HPDE6-E6E7 (cell line): ENCODE measurements around the gene GIT2.
"Not testable (repeated sequence)": the region's sequence is repeated elsewhere in the genome, so short reads cannot be mapped to it uniquely, and the experiment has no call there.

Experiments used
- DNase-seq: peaks from one replicate; pipeline ENCODE4 v3.0.0; 2011; ENCODE audit warnings: missing footprints; ENCODE audit errors: extremely low spot score

GIT2 gene

DNA sequence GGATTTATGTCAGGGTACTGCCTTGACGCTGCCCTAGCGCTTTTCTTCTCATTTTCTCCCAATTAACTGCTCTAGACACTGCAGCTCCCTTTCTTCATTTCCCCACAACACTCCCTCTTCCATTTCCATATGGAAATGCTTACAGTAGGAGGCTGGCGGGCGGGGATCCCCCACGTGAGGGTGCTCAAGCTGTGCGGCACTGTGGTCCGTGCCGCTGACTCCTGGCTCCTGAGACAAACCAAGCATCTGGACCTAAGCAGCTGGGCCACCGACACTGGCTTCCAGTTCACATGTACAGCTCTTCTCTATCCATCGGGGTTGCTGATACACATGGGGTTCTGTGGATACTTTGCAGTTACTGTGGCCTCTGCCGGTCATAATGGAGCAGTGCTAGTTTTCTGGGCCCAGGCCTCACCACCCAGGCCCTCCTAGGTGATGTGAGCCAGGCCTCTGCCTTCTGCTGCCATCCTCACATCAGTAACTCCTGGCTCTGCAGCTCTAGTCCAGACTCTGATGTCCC is 75.8 kb downstream of the GIT2 start:
- no peak for DNase-seq

DNA sequence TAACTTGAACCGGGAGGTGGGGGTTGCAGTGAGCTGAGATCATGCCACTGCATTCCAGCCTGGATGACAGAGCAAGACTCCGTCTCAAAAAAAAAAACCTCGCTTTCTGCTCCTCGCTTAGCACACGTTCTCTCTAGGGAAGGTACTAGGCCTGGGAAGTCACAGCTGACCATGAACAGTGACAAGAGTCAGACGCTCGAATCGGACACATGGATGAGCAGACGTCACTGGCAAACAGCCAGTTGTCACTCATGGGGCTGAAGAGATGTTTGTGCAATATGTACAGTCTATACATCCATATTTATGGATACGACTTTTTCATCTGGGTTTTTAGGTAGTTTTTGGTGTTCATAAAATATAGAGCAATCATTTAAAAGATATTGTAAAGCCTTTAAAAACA is 76.7 kb downstream of the GIT2 start:
- no peak for DNase-seq

DNA sequence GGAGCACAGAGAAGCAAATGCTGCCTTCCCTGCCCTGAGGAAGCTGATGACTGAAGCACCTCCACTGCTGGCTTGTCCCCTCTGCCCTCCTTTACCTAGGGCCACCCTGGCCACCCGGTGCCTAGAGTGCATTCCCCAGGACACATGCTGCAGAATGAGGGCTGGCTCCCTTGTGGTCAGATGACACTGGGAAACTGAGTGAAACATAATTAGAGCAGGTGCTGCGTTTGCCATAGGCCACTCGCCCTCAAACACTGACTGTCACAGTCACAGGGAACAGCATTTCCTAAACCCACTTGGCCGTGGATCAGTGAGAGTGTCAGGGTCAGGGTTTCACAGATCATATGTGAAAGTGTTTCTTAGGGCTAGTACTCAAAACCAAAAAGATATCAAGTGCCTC is 80.1 kb downstream of the GIT2 start:
- no peak for DNase-seq

DNA sequence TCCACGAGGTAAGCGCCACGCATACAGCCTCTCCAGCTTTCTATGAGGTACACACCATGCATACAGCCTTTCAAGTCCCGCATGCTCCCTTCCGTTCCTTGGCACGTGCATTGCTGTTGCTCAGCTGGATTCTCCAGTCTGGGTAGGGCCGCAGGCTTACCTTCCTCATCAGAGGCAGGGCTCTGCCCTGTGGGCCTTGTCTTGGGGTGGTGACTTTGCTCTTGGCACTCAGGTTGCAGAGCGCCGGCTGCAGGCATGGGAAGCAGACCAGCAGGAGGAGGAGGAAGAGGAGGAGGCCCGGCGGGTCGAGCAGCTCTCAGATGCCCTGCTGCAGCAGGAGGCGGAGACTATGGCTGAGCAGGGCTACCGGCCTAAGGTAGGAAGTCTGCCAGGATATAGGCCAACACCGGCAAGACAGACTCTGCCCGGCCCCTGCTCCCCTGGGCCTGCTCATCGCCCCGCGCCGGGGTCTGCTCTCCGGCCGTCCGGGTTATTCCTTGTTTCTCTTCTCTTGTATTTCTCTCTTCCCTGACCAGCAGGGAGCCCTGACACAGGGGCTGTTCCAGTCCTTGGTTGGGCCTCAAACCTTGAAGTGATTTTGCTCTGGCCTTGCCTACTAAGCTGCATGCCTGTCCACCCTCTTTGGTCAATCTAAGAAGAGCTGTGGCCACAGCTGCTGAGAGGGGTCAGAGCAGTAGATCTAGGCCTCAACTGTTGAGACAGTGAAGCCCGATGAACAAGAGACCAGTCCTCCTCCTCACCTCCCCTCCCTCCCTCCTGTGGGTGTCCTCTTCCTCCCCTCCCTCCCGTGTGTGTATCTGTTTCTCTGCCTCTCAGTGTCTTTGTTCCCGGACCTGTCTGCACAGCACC is 80.8 kb downstream of the GIT2 start:
- DNase-seq: no peak

DNA sequence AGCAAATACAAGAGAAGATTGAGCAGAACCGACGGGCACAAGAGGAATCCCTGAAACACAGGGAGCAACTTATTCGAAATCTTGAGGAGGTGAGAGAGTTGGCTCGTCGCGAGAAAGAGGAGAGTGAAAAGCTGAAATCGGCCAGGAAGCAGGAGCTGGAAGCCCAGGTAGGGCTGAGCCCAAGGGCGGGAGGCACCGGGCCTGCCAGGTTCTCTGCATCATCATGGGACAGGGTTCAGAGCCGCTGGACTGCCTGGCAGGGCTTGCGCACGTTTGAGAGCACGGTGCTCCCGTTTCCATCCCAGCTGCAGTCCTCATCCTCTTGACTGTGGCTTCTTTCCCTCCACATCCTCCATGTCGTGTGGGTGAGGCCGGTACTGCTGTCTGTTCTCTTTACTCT is 81.7 kb downstream of the GIT2 start:
- no peak for DNase-seq

DNA sequence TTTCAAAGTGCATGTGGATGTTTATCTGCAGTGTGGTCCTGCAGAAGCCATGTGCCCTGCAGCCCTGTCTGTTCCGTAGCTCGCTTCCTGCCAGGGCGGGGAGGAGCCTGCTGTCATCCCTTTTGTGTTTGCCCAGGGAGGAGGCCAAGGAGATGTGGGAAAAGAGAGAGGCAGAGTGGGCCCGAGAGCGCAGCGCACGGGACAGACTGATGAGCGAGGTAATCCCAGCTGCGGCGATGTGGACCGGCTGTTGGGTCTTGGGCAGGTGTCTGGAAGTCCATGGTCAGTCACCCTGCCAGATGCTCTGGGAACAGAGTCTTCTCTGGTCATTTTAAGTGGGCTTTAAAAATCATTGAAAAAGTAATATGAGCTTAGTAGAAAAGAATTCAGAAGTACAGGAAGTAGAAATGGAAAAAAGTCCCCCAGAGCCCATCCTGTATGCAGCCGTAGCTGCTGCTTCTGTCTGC is 83.3 kb downstream of the GIT2 start:
- DNase-seq: no peak

DNA sequence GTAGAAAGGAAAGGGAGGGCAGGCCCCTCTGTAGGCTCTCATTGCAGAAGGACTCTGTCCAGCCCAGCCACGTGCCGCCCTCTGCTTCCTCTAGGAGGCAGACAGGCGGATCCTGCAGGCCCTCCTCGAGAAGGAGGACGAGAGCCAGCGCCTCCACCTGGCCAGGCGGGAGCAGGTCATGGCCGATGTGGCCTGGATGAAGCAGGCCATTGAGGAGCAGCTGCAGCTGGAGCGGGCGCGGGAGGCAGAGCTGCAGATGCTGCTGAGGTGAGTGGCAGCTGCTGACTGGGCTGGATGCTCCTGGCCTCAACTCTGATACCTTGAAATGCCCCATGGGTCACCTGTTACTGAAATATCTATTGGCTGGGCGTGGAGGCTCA is 85.2 kb downstream of the GIT2 start:
- no peak for DNase-seq

DNA sequence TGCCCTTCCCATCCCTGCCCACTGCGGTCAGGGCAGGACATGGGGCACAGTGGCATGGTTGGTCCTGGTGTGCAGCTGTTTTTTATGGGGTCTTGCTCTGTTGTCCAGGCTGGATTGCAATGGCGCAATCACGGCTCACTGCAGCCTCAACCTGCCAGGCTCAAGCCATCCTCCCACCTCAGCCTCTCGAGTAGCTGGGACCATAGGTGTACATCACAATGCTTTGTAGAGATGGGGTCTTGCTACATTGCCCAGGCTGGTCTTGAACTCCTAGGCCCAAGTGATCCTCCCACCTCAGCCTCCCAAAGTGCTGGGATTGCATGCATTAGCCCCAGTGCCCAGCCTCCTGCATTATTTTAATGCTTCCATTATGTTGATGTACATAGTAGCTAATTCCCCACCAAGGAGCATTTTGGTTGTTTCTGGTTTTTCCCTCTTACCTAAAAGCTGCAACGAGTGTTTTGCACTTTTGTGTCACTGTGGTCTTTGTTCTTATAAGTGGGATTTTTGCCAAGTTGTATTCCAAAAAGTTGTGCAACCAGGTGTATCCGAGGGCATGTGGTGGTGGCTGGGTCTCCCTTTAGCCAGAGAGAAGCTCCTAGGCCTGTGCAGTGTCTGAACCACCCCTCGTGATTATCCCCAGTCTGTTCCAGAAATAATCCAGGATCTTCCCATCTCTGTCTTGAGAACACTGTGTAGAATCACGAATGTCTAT is 85.8 kb downstream of the GIT2 start:
- DNase-seq: no peak

DNA sequence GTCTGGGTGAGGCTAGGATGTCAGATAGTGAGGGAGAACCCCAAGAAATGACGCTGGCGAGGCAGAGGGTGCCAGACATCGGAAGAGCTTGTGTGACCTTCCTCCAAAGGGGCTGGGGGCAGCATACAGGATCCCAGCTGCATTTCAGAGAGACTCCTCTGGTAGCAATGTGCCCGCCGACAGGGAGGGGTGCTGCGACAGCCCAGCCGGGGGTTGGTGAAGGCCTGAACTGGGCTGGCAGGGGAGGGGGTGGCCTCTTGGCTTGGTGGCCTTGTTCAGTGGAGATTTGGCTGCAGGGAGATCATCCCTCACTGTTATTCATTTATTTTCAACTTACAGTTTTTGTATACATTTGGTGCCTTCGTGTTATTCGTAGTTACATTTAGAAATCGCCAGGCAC is 90.9 kb downstream of the GIT2 start:
- DNase-seq: no peak

DNA sequence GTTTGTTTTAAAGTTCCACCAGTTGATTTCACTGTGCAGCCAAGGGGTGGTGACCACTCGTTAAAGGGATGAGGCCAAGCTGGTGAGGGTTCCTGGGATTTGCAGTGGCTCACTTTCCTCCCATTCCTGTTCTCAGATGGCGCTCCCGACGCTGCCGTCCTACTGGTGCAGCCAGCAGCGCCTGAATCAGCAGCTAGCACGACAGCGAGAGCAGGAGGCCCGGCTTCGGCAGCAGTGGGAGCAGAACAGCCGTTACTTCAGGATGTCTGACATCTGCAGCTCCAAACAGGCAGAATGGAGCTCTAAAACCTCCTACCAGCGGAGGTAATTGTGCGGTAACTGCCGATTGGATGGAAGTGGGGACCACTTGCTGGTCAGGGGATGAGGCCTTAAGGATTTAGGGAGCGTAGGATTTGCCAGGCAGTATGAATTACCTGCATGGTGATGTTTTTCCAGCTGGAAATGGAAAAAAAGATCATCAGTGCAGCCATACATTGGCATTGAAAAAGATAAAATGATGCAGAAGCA is 93.2 kb downstream of the GIT2 start:
- no peak for DNase-seq

DNA sequence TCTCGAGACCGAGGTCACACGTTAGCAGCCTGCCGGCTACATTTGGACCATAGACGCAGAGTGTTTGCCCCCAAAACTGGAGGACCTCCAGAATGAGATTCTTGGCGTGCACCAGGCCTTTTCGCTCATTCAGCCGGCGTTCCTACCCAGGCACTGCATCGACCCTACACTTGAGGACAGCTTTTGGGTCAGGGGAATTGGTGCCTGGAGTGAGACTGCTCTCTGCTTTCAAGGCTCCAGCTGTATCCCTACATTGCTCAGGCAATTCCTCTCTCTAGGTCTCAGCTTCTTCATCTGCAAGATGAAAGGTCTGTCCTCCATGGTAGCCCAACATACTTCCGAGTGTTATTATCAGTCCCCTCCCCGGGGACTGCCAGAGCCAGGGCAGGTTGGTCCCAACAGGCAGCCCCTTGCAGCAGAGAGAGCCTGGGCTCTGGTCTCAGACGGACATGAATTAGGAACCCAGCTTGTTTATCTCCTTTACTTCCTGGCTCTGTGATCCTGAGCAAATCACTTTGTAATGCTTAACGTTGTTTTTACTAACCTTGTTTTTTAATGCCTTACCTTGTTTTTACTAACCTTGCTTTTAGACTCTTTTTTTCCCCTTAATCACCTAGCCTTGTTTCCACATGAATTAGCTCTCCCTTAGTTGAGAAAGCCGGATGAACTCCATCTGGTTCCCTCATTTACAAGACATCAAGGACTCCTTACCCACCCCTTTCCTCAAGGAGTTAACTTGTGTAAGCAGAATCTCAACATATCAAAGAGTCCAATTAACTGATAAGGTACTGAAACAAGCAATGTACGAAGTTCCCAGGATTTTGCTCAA is 95.2 kb downstream of the GIT2 start:
- DNase-seq: no peak

DNA sequence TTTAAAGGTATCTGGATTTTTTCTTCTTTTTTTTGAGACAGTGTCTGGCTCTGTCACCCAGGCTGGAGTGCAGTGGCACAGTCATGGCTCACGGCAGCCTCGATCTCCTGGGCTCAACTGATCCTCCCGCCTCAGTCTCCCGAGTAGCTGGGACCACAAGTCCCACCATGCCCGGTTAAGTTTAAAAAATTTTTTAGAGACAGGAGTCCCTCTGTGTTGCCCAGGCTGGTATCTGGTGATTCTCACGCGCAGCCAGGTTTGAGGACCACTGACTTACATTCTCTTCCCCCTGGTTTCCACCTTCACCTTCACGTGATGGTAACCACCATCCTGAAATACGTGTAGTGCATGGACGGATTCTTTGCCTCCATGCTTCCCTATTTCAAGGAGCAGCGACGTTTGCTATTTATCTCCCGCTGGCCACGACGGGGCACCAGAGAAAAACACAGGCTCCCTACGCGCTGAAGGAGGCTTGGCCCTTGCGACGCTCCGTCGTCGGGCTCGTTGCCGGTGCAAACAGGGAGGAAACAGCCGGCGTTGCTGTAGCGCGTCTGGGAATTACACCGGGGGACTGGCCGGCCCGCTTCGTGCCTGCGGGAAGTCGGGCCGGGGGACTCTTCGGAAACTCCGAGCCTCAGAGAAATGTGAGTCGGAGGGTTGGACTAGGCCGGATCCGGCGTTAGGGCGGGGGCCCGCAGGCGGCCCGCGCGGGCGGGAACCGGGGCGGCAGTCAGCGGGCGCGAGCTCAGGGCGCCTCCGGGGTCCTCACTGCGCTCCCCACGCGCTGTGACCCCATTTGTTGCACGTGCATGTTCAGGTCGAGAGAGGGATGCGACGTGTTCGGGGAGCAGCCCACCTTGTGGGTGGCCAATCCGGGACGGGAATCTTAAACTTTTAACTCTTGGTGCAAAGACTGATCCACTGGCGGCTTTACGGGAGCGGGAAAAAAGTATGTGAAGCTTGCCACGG is 96.1 kb downstream of the GIT2 start, which contains the start of gene TCHP:
TCHP (plus strand) TSS at position 492 of the 969 bp plus-strand sequence. CDS start 2,753 bp downstream, outside the sequence.
- DNase-seq: peak; percentile 83

DNA sequence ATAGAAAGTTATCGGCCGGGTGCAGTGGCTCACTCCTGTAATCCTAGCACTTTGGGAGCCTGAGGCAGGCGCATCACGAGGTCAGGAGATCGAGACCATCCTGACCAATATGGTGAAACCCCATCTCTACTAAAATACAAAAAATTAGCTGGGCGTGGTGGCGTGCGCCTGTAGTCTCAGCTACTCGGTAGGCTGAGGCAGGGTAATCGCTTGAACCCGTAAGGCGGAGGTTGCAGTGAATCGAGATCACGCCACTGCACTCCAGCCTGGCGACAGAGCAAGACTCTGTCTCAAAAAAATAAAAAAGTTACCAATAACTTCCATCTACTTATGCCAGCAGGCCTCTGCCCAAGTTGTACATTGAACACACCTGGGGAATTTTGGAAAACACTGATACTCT is 96.8 kb downstream of the GIT2 start:
- DNase-seq: not testable (repeated sequence)

DNA sequence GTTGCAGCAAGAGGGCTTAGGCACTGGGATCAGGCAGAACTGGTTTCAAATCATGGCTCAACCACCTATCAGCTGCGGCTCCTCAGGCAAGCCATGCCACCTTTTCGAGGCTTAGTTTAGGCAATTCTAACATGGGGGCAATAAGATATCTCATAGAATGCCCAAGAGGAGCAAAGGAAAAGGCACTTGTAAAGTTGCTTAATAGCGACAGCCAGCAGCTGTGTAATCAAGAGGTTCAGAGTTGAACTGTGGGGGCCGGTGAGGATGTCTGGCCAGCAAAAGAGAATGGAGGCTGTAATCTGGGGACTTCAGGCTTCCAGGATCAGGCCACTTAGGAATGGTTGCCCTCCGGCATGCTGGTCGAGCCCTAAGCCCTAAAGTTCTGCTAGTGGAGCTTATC is 99.1 kb downstream of the GIT2 start:
- DNase-seq: no peak

DNA sequence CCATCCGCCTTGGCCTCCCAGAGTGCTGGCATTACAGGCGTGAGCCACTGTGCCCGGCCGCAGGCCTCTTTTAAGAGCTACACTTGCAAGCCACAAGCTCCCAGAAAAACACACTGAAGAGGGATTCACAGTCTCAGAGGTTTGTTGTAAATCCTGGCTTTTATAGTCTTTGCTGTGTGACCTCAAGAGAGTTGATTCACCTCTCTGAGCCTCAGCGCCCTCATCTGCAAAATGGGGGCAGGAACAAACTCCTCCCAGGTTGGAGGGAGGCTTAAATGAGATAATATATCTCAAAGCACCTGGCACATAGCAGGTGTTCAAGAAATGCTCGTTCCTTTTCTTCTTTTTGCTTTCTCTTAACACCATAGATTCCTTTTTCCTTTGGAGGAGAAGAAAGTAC is 100.0 kb downstream of the GIT2 start:
- no peak for DNase-seq

DNA sequence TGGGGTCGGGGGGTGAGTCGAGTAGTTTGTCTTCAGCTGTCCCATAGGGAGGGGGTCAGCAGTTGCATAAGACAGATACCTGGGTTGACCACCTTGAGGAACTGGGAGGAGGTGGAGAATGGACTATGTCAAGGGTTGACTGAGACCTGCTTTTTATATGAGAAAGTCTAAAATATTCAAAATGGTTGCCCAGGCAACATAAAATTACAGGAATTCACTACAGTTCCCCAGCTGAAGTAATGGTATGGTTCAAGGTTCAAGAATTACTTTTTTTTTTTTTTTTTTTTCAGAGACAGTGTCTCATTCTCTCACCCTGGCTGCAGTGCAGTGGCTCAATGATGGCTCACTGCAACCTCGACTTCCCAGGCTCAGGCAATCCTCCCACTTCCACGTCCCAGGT is 101.2 kb downstream of the GIT2 start:
- DNase-seq: no peak

DNA sequence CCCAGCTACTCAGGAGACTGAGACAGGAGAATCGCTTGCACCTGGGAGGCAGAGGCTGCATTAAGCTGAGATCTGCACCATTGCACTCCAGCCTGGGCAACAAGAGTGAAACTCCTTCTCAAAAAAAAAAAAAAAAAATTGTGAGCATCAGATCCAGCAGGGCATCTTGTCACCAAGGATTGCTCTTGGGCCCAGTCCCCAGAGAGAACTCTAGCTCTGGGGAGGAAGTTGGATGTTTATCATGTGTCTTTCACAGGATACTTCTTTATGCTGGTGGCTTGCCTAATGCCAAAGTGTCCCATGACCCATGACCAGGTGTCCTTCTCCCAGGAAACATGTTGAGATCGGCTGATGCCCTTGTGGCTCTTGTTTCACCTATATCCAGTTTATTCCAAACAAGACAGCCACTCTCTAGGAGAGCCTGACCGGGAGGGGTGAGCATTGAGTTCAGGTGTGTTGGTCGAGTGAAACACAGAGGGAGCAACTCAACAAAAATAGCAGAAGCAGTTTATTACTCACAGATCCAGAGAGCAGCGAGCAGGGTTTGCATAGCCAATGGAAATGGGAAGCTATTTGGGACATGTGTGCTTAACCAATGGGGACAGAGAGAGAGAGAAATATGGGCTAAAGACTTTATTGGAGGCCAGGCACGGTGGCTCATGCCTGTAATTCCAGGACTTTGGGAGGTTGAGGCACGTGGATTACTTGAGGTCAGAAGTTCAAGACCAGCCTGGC is 102.7 kb downstream of the GIT2 start:
- no peak for DNase-seq

DNA sequence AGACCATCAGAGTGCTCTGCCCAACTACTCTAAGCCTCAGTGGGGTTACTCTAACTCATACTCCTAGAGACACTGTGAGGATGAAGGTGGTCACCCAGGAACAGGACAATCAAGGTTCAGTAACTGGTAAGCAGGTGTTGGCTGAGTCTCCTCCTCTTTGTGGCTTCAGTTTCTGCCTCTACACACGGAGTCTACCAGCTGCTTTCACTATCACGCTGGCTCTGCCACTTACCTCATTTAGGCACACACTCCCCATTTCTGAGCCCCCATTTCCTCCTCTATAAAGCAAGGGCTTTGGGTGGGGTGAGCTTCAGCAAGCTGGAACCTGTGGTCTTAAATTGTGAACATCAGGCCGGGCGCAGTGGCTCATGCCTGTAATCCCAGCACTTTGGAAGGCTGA is 103.4 kb downstream of the GIT2 start:
- DNase-seq: no peak

DNA sequence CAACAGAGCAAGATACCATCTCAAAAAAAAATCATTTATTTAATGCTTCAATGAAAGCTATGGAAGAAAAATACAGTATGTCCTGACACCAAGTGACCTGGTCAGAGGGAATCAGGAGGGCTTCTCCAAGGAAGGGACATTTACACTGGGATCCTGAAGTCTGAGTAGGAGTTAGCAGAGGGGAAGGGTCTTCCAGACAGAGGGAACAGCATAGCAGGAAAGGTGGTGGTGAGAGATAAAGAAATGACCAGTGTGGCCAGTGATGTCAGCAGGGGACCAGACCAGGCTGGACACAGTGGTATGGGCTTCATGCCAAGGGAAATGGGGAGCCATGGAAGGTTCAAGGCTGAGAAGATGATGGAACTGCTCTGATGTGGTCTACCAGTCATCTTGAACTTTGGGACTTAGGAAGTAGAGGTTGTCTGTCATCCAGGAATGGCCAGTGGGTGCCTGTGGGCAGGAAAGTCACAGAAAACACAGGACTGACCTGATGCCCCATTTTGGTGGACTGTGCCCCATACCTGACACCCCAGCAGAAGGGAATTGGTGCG is 103.9 kb downstream of the GIT2 start:
- DNase-seq: no peak
